Globus pallidus (tissue), 1 donor: ENCODE measurements around the gene ITCH.

Experiments
- DNase-seq: peaks from one replicate; pipeline ENCODE4 v3.0.0-alpha.2; 2015; ENCODE audit warnings: low spot score

Gene ITCH

DNA sequence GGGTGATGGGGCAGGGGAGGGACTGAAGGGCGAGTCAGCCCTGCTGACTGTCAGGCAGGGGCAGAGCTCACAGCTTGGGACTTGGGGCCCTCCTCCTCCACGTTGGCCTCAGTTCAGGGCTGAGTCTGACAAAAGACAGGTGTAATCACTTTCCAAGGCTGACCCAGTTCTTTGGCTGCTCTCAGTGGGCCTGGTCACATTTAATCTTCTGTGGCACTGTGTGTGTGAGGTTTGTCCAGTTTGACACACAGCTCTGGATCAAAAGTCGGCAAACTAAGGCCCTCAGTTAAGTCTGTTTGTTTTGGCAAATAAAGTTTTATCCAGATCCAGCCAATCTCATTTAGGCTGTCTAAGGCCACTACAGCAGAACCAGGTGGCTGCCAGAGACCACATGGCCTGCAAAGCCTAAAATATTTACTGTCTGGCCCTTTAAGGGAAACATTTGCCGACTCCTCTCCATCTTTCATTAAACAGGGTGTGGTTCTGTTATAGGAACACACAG lies 190.3 kb downstream of the ITCH start:
- DNase-seq, result no peak

- DNase-seq, result no peak
Observed at GRCh38 chr20:34557936-34558319, 194.9 kb downstream of the ITCH start.

DNA sequence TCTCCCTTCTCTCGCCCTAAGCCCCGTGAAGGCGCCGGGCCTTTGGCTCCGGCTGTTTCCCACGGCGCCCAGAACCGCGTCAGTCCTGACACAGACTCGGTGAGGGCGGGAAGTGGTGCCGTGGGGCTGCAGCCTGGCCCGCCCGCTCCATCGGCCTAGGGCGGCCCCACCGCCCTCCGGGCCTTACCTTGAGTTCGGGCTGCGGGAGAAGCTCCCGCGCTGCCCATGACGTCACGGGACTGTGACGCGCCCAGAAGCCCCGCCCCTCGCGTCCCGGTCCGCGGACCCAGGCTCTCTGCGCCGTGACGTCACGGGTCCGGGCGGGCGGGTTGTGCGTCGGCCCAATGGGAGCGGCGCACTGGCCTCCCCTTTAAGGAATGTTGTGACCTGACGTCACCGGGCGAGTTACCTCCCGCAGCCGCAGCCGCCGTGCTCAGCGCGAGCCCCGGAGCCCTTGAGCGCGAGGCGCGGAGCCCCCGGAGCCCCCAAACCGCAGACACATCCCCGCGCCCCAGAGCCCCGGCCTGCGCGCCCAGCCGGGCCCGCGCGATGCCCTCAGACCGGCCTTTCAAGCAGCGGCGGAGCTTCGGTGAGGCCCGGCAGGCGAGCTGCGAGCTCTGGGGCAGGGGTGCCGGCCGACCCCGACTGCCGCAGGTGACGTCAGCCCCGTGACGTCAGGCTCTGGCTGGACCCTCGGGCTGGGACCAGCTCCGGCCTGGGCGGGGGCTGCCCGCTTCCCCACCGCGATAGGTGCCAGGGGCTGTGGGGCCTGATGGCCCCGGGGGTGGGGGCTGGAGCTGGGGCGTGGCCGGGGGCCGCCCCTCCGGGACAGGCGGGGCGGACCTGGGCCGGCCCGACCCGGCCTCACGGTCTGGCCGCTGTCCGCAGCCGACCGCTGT lies 195.5 kb downstream of the ITCH start, which contains the start of gene MAP1LC3A:
TSS of gene MAP1LC3A (plus strand) at position 399 of the 899 bp plus-strand sequence. CDS start at position 550, 151 bp downstream.
- peak; percentile 91 for DNase-seq

GRCh38 chr20:34559311-34560140 lies 196.5 kb downstream of the ITCH start:
- DNase-seq, result peak; percentile 43

DNA sequence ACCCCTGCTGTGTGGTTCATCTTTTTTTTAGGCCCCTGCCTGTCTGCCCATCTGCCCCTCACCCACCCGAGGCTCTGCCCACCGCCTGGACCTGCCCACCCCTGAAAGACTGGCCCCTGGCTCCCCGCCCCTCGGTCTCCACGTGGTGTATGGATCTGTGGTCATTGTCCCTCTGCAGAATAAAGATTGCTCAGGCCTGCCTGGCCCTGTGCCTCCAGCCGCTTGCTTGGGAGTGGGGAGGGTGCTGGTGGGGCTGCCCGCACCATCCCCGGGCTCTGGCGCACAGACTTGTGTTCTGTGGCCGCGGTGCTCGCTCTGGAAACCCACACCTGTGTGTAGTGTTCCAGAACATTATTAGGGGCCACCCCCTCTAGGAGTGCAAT lies 197.1 kb downstream of the ITCH start:
- peak; percentile 82 for DNase-seq

DNA sequence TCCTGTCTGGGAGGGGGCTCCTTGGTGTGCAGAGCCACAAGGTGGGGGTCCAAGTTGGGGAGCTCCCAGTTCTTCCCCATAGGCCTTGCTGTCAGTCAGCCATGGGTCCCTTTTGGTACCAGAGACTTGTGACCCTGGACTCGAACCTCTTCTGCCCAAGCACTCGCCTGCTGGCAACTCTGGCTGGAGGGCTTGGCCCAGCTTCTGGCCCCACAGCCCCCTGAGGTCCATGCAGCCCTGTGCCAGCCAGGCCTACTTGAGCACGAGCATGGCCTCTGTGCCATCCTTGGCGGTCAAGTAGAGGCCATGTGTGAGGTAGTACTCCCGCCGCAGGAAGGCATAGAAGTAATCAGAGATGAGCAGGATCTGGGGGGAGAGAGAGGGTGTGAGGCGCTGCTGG lies 197.5 kb downstream of the ITCH start:
- no peak for DNase-seq
